ENCODE measurements around the gene CCDC8.
"Not testable (repeated sequence)": the region's sequence is repeated elsewhere in the genome, so short reads cannot be mapped to it uniquely, and the experiment has no call there.

CCDC8 gene

GRCh38 chr19:46426506-46427162, 13.3 kb upstream of the CCDC8 start:
- peak overlapping the region; percentile 87 for H3K4me3 Mint-ChIP-seq
- H3K27me3 Mint-ChIP-seq (ENCODE audit: low read depth, poor library complexity) = peaks cover 69% of the 10 kb centered on the region
- H3K4me1 Mint-ChIP-seq = peaks cover 56% of the 10 kb centered on the region
- no peak for TF ChIP-seq CTCF (IDR thresholded peaks at IDR 0.05)
- peak; percentile 92 for DNase-seq
- H3K36me3 Mint-ChIP-seq (ENCODE audit: low read depth) = no peaks in the 10 kb centered on the region
- H3K9me3 Mint-ChIP-seq = no peaks in the 10 kb centered on the region
- peak overlapping the region; percentile 55 for H3K27ac Mint-ChIP-seq

- H3K9me3 Mint-ChIP-seq = no peaks in the 10 kb centered on the region
- H3K27ac Mint-ChIP-seq = peak overlapping the region; percentile 55
- DNase-seq = no peak
- peak overlapping the region; percentile 87 for H3K4me3 Mint-ChIP-seq
- H3K4me1 Mint-ChIP-seq = peaks cover 56% of the 10 kb centered on the region
- H3K36me3 Mint-ChIP-seq (ENCODE audit: low read depth) = no peaks in the 10 kb centered on the region
- no peak for TF ChIP-seq CTCF (IDR thresholded peaks at IDR 0.05)
- H3K27me3 Mint-ChIP-seq (ENCODE audit: low read depth, poor library complexity) = peaks cover 68% of the 10 kb centered on the region
Observed at GRCh38 chr19:46426035-46426505, 12.7 kb upstream of the CCDC8 start.

GRCh38 chr19:46423188-46423587, 9.8 kb upstream of the CCDC8 start:
- no peak for TF ChIP-seq CTCF (IDR thresholded peaks at IDR 0.05)
- Mint-ChIP-seq H3K36me3 (ENCODE audit: low read depth) (no peaks in the 10 kb centered on the region), H3K4me3 (no peak overlapping the region), H3K9me3 (no peaks in the 10 kb centered on the region), H3K27me3 (ENCODE audit: low read depth, poor library complexity) (peaks cover 44% of the 10 kb centered on the region), H3K27ac (no peak overlapping the region), H3K4me1 (peaks cover 31% of the 10 kb centered on the region)
- DNase-seq = no peak

GRCh38 chr19:46422344-46422743, 9.0 kb upstream of the CCDC8 start:
- peaks cover 36% of the 10 kb centered on the region for H3K27me3 Mint-ChIP-seq (ENCODE audit: low read depth, poor library complexity)
- no peak overlapping the region for H3K27ac Mint-ChIP-seq
- H3K4me3 Mint-ChIP-seq = no peak overlapping the region
- peaks cover 25% of the 10 kb centered on the region for H3K4me1 Mint-ChIP-seq
- no peak for DNase-seq
- no peaks in the 10 kb centered on the region for H3K9me3 Mint-ChIP-seq
- no peak for TF ChIP-seq CTCF (IDR thresholded peaks at IDR 0.05)
- no peaks in the 10 kb centered on the region for H3K36me3 Mint-ChIP-seq (ENCODE audit: low read depth)

- Mint-ChIP-seq H3K36me3 (ENCODE audit: low read depth) (no peaks in the 10 kb centered on the region), H3K9me3 (no peaks in the 10 kb centered on the region), H3K27ac (no peak overlapping the region), H3K4me1 (peaks cover 30% of the 10 kb centered on the region), H3K27me3 (ENCODE audit: low read depth, poor library complexity) (peaks cover 19% of the 10 kb centered on the region), H3K4me3 (no peak overlapping the region)
- no peak for DNase-seq
- TF ChIP-seq CTCF (IDR thresholded peaks at IDR 0.05) = no peak
Observed at GRCh38 chr19:46420056-46420455, 6.7 kb upstream of the CCDC8 start.

GRCh38 chr19:46415804-46416709, 2.7 kb upstream of the CCDC8 start:
- not testable (repeated sequence) for H3K9me3 Mint-ChIP-seq; H3K36me3 Mint-ChIP-seq (ENCODE audit: low read depth); H3K27me3 Mint-ChIP-seq (ENCODE audit: low read depth, poor library complexity)
- H3K27ac Mint-ChIP-seq = peak overlapping the region; percentile 93
- peak overlapping the region; percentile 79 for H3K4me3 Mint-ChIP-seq
- H3K4me1 Mint-ChIP-seq = peaks cover 58% of the 10 kb centered on the region
- peak; percentile 99 for DNase-seq

- H3K27me3 Mint-ChIP-seq (ENCODE audit: low read depth, poor library complexity); H3K4me3 Mint-ChIP-seq: not testable (repeated sequence)
- peaks cover 70% of the 10 kb centered on the region for H3K4me1 Mint-ChIP-seq
Observed at GRCh38 chr19:46414899-46415298, 1.5 kb upstream of the CCDC8 start.

More at GRCh38 chr19:46414899-46415298, 1.5 kb upstream of the CCDC8 start:
- not testable (repeated sequence) for DNase-seq, H3K9me3 Mint-ChIP-seq, H3K27ac Mint-ChIP-seq
- peaks cover 16% of the 10 kb centered on the region for H3K36me3 Mint-ChIP-seq (ENCODE audit: low read depth)
